Breast epithelium (tissue), 4 donors: ENCODE data around the gene FOXD1. TPM values are rescaled to one million over a fixed set of nuclear protein-coding genes. Genes with fewer than 3 reads are reported as not detected.

Source experiments
- DNase-seq, 2 donors: peaks; one replicate each; pipeline ENCODE4 v3.0.0-alpha.2; 2019; ENCODE audit warnings: low spot score in 2 of 2
- H3K27ac ChIP-seq, 2 donors: fragments of 200-600 bp; sonication (generic) in 1 of 2; one replicate each; pipeline ENCODE4 v1.5.1; 2016 to 2019; ENCODE audit warnings: mild to moderate bottlenecking in 1 of 2
- H3K27me3 ChIP-seq, 2 donors: fragments of 200-600 bp; sonication (generic) in 1 of 2; one replicate each; pipeline versions ENCODE4 v1.5.1 to v1.6.0; 2017 to 2019; ENCODE audit warnings: control low read depth in 1 of 2, mild to moderate bottlenecking in 1 of 2
- H3K36me3 ChIP-seq: fragments of 200-600 bp; one replicate; pipeline ENCODE4 v1.5.1; 2019
- H3K4me1 ChIP-seq, 2 donors: fragments of 200-600 bp; sonication (generic); one replicate each; pipeline ENCODE4 v1.5.1; 2016 to 2019; ENCODE audit warnings: control low read depth in 1 of 2
- H3K4me3 ChIP-seq, 3 donors: fragments of 200-600 bp; sonication (generic); 1 replicate in 2 of 3; 2 replicates in 1 of 3; pipeline ENCODE4 v1.5.1; 2016 to 2019; ENCODE audit warnings: mild to moderate bottlenecking in 3 of 3, moderate library complexity in 2 of 3
- H3K9me3 ChIP-seq, 2 donors: fragments of 200-600 bp; sonication (generic) in 1 of 2; one replicate each; pipeline ENCODE4 v1.5.1; 2016 to 2019; ENCODE audit warnings: control low read depth in 1 of 2
- POLR2A ChIP-seq: fragments of 450-650 bp; IDR thresholded peaks from one replicate; pipeline ENCODE4 v1.6.1; 2016; ENCODE audit warnings: antibody characterized with exemption, mild to moderate bottlenecking, moderate library complexity
- POLR2AphosphoS5 ChIP-seq, 3 donors: sonication (generic); formaldehyde crosslinking; IDR thresholded peaks; one replicate each; pipeline ENCODE4 v1.6.1; 2017; ENCODE audit warnings: antibody characterized with exemption in 3 of 3
- intact Hi-C: fragments of 100-400 bp; cut with DNase I; formaldehyde crosslinking; loops from one replicate; pipeline ENCODE4 v1.15.1; 2023; ENCODE audit warnings: low total_unique reads
- total RNA-seq, 3 donors: library from RNA; depleted of rRNA; stranded (reverse); fragments of >200 nt; gene quantifications; one replicate each; pipeline ENCODE4 v1.1.0, GENCODE V29; 2016
- TF ChIP-seq, protein P1 (sequence below), 3 donors: fragments of 450-650 bp; IDR thresholded peaks; one replicate each; pipeline ENCODE4 v1.5.1; 2016 to 2017; ENCODE audit warnings: antibody characterized with exemption in 3 of 3, mild to moderate bottlenecking in 3 of 3, moderate library complexity in 3 of 3

Gene FOXD1
- total RNA-seq, 3 donors from 2014 or later, result 0.29 to 0.32 TPM; not detected in 1

DNA sequence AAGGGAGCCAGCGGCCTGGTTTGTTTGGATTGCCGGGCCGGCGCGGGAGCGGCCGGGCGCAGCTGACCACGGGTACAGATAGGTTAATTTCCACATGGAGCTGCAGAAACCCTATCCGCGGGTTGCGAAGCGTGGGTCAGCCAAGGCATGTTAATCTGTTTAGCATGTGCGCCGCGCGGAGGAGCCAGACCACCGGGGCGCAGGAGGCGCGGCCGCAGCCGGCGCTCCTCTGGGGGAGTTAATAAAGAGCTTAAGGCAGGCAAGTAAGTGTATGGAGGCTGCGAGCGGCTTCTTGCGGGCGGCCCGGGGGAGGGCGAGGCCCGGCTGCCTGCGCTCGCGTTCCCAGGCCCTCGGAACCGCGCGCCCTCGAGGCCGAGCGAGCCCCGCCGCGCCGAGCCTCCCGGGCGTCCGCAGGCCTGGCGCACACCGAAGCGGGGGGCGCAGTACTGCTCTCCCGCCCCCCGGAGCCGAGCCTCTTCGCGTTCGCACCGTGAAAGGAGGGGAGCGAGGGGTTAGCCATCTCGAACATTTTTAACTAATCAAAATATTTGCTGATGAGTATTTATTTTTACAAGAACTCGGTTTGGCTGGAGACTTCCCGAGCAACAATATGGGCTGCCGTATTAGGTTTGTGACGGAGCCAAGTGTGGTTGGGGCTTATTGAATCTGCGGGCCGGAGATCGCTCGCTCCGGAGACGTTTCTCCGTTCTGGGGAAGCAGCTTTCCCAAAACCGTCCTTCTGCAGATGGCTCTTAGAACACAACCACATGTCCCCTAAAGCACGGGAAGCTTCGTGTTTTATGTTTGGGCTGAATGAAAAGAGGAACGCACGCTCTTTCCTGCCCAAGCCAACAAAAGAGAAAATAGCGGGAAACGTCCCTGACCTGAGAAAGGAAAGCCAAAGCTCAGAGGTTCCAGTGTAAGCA is 28.8 kb downstream of the FOXD1 start:
- intact Hi-C loops, result no loop called here

DNA sequence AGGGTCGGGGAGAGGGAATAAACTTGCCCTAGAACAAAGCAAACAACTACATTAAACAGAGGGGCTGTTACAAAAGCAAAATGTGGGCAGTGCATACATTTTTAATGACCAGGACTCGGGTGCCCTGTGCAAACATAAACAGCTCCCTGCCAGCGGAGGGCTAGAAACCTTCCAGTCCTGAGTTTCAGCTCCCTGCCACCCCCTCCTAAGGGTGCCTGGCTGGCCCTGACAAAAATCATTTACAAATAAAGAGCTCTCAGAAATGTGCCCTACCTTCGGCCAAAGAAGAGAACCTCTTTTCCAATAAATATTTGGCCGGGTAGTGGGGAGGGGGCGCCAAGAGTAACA is 29.5 kb downstream of the FOXD1 start:
- no peak for DNase-seq
- peak overlapping the region in 2 of 3 donors; percentile 37 to 64 for H3K4me3 ChIP-seq
- H3K9me3 ChIP-seq, result no peaks in the 10 kb centered on the region
- intact Hi-C loops, result no loop called here
- TF ChIP-seq, protein P1, sequence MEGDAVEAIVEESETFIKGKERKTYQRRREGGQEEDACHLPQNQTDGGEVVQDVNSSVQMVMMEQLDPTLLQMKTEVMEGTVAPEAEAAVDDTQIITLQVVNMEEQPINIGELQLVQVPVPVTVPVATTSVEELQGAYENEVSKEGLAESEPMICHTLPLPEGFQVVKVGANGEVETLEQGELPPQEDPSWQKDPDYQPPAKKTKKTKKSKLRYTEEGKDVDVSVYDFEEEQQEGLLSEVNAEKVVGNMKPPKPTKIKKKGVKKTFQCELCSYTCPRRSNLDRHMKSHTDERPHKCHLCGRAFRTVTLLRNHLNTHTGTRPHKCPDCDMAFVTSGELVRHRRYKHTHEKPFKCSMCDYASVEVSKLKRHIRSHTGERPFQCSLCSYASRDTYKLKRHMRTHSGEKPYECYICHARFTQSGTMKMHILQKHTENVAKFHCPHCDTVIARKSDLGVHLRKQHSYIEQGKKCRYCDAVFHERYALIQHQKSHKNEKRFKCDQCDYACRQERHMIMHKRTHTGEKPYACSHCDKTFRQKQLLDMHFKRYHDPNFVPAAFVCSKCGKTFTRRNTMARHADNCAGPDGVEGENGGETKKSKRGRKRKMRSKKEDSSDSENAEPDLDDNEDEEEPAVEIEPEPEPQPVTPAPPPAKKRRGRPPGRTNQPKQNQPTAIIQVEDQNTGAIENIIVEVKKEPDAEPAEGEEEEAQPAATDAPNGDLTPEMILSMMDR (IDR thresholded peaks at IDR 0.05), result no peak
- TF ChIP-seq POLR2A (no peak), POLR2AphosphoS5 (IDR thresholded peaks at IDR 0.05) (no peak)
- H3K4me1 ChIP-seq, result no peaks in the 10 kb centered on the region
- peaks cover 3 to 80% of the 10 kb centered on the region in 2 donors for H3K27me3 ChIP-seq
- H3K36me3 ChIP-seq, result no peaks in the 10 kb centered on the region
- H3K27ac ChIP-seq, result no peak overlapping the region

More for the DNA sequence above, 28.8 kb downstream of the FOXD1 start:
- Histone ChIP-seq H3K4me1 (no peaks in the 10 kb centered on the region), H3K4me3 (peak overlapping the region in 2 of 3 donors; percentile 37 to 64), H3K27me3 (peaks cover 3 to 82% of the 10 kb centered on the region in 2 donors), H3K9me3 (no peaks in the 10 kb centered on the region), H3K27ac (no peak overlapping the region), H3K36me3 (no peaks in the 10 kb centered on the region)
- DNase-seq, result no peak
- TF ChIP-seq POLR2A (no peak), POLR2AphosphoS5 (IDR thresholded peaks at IDR 0.05) (no peak)
- TF ChIP-seq, protein P1 (IDR thresholded peaks at IDR 0.05), result no peak

DNA sequence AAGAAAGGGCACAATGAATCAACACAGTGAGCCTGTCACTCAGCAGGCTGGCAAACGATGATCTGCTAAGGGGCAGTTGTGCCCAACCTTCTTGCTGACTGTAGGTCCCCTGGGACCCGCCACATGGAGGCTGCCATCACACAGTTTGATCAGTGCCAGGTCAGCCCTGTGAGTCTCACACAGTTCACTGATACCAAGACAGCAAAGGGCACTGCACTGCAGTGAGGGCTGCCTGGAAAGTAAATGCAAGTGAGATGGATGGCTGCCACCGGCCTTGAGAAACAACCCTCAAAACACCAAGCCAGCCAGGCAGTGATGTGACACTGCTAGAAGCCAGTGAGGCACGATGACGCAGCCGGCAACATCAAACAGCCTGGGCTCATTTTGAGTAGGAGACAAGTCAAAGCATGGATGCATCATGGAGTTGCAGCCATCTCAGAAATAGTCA is 30.3 kb downstream of the FOXD1 start:
- H3K4me3 ChIP-seq, result no peak overlapping the region
- no peak overlapping the region for H3K27ac ChIP-seq
- no peaks in the 10 kb centered on the region for H3K36me3 ChIP-seq
- H3K27me3 ChIP-seq, result peaks cover 3 to 76% of the 10 kb centered on the region in 2 donors
- no peak for DNase-seq
- TF ChIP-seq POLR2A, result no peak
- TF ChIP-seq POLR2AphosphoS5 (IDR thresholded peaks at IDR 0.05), result no peak
- TF ChIP-seq, protein P1 (IDR thresholded peaks at IDR 0.05), result no peak
- H3K9me3 ChIP-seq, result no peaks in the 10 kb centered on the region
- intact Hi-C loops, result no loop called here
- H3K4me1 ChIP-seq, result no peaks in the 10 kb centered on the region

DNA sequence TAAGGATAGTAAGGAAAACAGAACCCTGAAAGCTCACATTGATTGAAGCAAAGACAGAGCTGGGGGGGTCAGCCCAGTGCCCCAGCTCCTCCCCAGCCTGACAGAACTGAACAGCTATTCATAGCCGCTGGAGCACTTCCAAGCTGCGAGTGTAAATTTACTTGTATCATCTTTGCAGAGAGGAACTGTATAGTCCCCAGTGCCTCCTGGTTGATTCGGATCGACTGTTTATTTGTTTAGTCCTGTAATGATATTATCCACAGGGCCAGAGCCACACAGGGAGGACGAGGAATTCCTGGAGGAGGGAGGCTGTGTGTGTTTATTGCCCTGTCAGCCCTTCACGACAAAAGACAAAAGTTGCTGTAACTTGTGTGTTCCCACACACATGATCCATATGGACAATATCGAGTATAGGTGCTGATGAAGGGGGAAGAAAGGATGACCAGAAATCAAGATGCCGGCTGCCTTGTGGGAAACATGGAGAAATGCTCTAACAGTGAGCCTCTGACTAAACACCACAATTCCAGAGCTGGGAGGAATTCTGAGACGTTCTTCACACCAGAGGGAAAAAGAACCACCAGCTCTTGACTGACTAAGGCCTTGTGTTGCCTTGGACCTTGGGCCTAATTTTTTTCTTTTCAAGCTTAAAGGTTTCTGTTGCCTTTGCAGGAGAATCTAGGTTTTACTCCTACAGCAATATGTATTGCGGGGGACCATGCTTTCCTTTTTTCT is 31.1 kb downstream of the FOXD1 start:
- no peaks in the 10 kb centered on the region for H3K36me3 ChIP-seq
- no peaks in the 10 kb centered on the region for H3K9me3 ChIP-seq
- intact Hi-C loops, result no loop called here
- no peak overlapping the region for H3K27ac ChIP-seq
- no peak overlapping the region for H3K4me3 ChIP-seq
- TF ChIP-seq, protein P1 (IDR thresholded peaks at IDR 0.05), result no peak
- TF ChIP-seq POLR2AphosphoS5 (IDR thresholded peaks at IDR 0.05), result no peak
- no peak for TF ChIP-seq POLR2A
- peaks cover 3 to 77% of the 10 kb centered on the region in 2 donors for H3K27me3 ChIP-seq
- DNase-seq, result no peak
- H3K4me1 ChIP-seq, result no peaks in the 10 kb centered on the region

DNA sequence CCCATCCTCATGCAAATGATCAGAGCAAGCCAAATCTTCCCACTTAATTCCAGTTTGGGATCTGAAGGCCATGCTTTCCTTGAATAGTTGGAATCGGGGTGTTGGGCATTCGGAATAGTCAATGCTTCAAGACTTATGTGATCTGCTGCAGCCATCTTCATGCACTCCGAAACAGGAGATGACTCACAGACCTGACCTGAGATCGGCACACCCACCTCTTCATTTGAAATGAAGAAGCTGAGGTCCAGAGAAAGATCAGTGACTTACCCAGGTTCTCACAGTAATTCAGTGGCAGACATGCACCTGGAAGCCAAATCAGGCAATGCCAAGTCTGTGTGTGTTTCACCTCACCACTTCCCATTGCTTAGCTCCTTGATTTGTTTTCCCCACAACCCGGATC is 33.0 kb downstream of the FOXD1 start:
- no peak overlapping the region for H3K27ac ChIP-seq
- TF ChIP-seq POLR2A, result no peak
- TF ChIP-seq POLR2AphosphoS5 (IDR thresholded peaks at IDR 0.05), result no peak
- TF ChIP-seq, protein P1 (IDR thresholded peaks at IDR 0.05), result no peak
- H3K4me3 ChIP-seq, result no peak overlapping the region
- no peaks in the 10 kb centered on the region for H3K4me1 ChIP-seq
- peaks cover 3 to 60% of the 10 kb centered on the region in 2 donors for H3K27me3 ChIP-seq
- H3K9me3 ChIP-seq, result no peaks in the 10 kb centered on the region
- no peaks in the 10 kb centered on the region for H3K36me3 ChIP-seq
- no peak for DNase-seq
- intact Hi-C loops, result no loop called here
